SW 1271 (cell line): ENCODE data around the gene SIN3A.
"Not testable (repeated sequence)": the region's sequence is repeated elsewhere in the genome, so short reads cannot be mapped to it uniquely, and the experiment has no call there.

Experiments
- DNase-seq, 2 experiments: peaks; one replicate each; lab custom pipeline; 2025; lab: John Stamatoyannopoulos, UW

The SIN3A gene

DNA sequence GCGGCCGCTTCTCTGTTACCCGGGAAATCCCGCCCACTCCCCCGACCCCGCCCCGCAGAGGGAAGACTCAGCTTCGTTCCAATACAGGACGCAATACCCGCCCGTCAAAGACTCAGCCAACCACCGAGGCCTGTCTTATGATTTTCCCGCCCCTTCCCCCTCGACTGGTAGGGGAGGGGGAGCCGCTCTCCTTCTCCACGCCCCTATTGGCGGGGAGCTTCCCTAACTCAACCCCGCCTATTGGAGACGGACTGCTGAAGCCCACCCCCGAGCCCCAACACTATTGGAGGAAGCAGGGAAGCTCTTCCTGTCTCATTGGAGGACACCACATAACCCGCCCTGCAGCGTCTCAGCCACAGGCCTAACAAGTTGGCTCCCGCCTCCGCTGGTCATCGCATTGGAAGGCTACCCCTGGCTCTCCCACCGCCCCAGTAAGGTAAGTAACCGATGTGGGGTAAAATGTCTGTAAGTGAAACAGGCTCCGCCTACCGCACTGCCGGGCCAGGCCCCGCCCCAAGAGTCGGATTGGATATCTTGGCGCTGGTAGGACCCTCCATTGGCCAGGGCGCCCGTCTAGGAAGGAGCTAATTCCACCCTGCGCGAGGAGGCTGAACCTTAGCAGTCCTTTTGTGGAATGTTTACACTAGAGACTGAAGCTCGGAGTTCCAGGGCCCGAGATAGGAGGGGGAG, at the start of gene SIN3A:
SIN3A (minus strand) TSS at position 17 of the 690 bp plus-strand sequence. CDS start 21,315 bp downstream, outside the sequence.
- peak; percentile 100 for DNase-seq

DNA sequence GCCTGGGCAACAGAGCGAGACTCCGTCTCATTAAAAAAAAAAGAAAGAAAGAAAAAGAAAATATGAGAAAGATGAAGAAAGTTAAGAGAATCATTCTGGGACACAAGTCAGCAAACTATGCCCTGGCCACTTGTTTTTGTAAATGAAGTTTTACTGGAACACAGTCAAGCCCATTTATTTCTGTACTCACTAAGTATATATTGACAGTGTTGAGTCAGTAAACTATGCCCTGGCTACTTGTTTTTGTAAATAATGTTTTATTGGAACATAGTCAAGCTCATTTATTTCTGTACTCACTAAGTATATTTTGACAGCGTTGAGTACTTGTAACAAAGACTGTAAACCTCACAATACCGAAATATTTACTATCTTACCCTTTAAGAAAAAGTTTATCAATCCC, 42.2 kb upstream of the SIN3A start:
- DNase-seq = no peak

GRCh38 chr15:75483961-75484360, 32.5 kb upstream of the SIN3A start:
- DNase-seq = no peak

- DNase-seq = not testable (repeated sequence)
Observed at GRCh38 chr15:75483556-75483955, 32.1 kb upstream of the SIN3A start.

- DNase-seq = no peak
Observed at GRCh38 chr15:75483106-75483505, 31.6 kb upstream of the SIN3A start.

GRCh38 chr15:75480463-75480862, 29.0 kb upstream of the SIN3A start:
- DNase-seq = not testable (repeated sequence)

GRCh38 chr15:75479670-75480069, 28.2 kb upstream of the SIN3A start:
- DNase-seq = no peak

- not testable (repeated sequence) for DNase-seq
Observed at GRCh38 chr15:75477094-75477493, 25.6 kb upstream of the SIN3A start.

DNA sequence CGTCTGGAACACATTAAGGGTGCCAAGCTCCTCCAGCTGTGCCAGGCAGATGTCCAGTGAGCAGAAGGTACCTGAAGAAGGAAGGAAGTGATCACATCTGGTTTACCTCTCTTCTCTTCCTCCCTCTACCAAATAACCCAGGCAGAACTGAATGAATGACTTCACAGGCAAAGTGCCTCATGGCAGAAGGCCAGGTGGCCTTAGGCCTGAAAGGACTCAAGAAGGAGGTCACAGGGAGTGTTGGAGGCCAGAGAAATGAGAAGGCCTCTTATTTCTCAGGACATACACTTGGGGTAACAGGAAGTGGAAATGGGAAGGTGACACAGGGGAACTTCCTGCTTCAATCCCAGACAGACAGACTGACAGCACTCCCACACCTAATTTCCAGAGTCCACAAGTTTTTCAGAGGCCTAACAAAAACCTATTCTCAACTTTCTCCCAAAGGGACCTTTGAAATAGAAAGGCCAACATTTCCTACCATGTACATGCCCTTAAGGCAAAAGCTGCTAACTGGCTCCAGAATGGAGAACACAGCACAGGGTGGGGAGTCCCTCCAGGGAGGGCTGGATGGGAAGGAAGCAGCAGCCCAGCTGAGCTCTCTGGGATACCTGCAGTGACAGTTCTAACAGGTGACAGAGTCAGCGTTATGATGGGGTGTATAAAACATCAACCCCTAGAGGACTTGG, 17.6 kb upstream of the SIN3A start:
- DNase-seq = no peak

DNA sequence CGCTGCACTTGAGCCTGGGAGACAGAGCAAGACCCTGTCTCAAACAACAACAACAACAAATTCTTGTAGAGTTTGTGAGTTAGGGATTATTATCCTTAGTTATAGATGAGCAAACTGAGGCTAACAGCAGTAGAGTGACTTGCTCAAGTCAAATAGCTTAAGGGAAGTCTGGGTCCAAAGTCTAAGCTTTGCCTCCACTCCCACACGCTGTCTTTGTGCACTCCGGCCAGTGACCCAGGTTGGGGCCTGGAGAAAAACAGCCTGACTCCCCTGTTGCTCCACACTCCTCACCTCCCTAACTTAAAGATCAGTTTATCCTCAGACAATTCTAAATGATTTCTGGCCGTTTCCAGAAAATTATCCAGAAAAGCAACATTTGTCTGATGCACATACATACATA, 9.2 kb upstream of the SIN3A start:
- no peak for DNase-seq

DNA sequence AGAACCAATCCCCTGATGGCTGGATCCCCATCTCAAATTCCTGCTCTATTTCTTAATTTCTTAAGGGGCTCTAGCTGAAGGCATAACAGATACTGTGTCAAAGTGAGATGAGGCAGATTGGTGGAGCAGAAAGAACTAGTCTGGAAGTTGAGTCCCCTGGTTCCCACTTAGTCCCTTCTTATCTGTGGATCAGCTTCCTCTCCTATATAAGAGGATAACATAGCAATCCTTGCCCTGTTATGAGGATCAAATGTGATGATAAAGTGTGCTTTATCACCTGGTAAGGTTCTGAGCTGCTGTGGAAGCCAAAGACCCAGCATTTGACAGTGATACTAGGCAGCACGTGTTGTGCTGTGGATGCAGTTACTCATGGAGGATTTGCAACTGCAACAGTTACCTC, 8.1 kb upstream of the SIN3A start:
- no peak for DNase-seq

- DNase-seq = no peak
Observed at GRCh38 chr15:75456710-75457109, 5.2 kb upstream of the SIN3A start.

GRCh38 chr15:75455982-75456531, 4.6 kb upstream of the SIN3A start:
- DNase-seq = peak; percentile 50 to 72

DNA sequence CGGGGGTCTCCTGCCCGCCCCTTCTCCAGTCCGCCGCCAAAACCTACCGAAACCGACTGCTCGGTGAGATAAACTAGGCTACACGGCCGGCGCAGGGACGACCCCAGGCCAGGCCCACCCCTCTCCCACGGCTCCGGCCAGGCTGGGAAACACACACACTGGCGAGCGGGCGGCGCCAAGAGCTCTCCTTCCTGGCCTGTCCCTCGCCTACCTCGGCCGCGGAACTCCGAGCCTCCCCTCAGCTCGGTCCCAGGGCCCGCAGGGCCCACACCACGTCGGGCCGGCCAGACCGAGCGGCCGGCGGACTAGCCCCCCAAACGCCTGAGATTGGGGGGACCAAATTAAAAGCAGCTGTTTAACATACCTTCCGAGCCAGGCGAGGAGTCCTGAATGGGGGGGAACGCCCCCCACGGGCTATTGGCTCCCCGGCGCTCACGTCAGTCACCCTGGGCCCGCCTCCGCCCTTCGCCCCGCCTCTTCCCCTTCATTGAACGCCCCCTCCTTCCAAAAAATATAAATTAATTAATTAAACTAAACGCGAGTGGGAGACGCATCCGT, 4.0 kb upstream of the SIN3A start:
- peak; percentile 50 to 84 for DNase-seq

GRCh38 chr15:75454471-75455378, 3.2 kb upstream of the SIN3A start:
- peak; percentile 82 to 96 for DNase-seq

GRCh38 chr15:75453703-75454470, 2.4 kb upstream of the SIN3A start:
- peak; percentile 100 for DNase-seq

DNA sequence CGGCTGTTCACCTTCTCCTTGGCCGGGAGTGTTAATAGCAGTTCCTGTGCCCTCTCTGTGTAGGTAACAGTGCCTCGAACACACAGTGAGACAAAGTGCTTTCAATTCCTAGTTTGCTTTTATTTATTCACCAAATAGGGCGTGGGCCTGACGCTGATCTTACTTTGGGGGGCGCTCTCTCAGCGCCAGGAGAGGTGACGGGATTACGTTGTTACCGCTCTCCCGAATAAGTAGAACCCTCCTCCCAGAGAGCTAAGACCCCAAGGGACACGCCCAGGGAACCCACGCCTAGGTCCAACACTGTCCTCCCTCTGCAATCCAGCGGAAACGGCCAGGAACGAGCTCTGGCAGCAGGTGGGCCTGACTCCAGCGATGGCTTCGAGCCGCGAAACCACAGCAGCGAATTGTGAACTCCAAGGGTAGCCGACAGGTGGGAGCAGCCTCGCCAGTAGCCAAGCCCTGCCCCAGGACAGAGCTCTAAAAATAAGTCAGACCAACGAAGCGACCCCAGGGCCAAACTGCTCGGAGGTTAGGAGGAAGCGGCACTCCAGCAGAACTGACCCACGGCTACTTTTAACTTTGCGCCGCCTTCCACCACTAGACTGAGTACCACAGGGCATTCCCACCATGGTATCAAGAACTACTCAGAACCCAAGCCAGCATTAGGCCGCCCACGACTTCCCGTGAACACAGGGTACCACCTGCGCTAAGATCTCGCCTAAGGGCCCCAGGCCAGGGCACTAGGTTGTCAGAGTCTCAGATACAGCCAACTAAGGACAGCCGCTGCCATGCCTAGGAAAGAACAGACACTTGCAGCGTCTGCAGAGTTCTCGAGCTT, 1.6 kb upstream of the SIN3A start:
- DNase-seq = peak; percentile 61 to 74

GRCh38 chr15:75452364-75452864, 924 bp upstream of the SIN3A start:
- peak; percentile 86 to 89 for DNase-seq

GRCh38 chr15:75451202-75451673, 252 bp downstream of the SIN3A start:
- no peak for DNase-seq
